GM18858 (cell line): ENCODE results near the gene GGN.
"Not testable (repeated sequence)": the region's sequence is repeated elsewhere in the genome, so short reads cannot be mapped to it uniquely, and the experiment has no call there.

Source experiments
- ATAC-seq: cut with Tn5 transposase; IDR thresholded peaks from one replicate; pipeline ENCODE4 v1.9.1; 2021; ENCODE audit not compliant: unreplicated experiment

Gene GGN

GRCh38 chr19:38412491-38412890 is 24.7 kb upstream of the GGN start:
- no peak for ATAC-seq

GRCh38 chr19:38411898-38412297 is 24.1 kb upstream of the GGN start:
- not testable (repeated sequence) for ATAC-seq

- no peak for ATAC-seq
Observed at GRCh38 chr19:38411041-38411712, 23.3 kb upstream of the GGN start.

DNA sequence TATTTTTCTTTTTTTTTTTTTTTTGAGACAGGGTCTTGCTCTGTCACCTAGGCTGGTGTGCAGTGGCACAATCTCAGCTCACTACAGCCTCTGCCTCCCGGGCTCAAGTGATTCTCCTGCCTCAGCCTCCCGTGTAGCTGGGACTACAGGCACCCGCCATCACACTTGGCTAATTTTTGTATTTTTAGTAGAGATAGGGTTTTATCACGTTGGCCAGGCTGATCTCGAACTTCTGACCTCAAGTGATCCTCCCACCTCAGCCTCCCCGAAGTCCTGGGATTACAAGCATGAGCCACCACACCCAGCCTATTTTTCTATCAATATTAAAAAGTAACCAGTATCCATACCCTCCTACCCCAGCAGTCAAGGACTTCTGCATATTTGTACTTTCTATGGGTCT is 22.6 kb upstream of the GGN start:
- not testable (repeated sequence) for ATAC-seq

DNA sequence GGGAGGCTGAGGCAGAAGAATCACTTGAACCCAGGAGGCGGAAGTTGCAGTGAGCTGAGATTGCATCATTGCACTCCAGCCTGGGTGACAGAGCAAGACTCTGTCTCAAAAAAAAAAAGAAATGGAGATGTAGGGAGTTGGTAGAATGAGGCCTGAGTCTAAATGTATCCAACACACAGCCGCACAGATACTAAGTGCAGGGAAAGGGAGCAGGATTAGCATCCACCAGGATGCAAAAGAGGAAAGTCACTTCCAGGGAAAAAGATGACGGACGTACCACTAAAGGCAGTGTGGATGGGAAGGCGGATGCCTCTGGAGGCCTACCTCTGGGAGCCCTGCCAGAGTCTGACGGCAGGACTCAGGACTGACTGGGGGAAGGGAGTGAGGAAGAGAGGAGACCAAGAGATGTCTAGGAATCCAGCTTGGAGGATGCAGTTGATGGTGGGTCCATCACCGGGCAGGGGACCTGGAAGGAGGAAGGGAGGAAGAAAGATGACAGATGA is 21.8 kb upstream of the GGN start:
- no peak for ATAC-seq

DNA sequence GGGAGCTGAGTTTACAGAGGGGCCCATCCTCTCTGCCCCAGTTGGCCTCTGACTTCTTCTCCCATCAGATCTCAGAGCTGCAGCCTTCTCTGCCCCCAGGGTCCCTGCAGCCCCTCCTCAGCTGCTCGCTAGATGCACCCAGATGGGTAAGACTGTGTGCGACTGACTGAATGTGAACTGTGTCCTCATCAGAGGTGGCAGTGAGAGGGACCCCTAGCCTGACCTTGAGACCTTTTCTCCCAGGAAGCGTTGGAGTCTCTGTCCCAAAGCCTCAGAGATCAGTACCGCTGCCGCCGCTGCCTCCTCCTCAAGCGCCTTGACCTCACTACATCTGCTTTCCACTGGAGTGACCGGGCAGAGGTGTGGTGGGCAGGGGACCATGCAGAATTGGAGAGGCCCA is 17.4 kb upstream of the GGN start:
- ATAC-seq = no peak

DNA sequence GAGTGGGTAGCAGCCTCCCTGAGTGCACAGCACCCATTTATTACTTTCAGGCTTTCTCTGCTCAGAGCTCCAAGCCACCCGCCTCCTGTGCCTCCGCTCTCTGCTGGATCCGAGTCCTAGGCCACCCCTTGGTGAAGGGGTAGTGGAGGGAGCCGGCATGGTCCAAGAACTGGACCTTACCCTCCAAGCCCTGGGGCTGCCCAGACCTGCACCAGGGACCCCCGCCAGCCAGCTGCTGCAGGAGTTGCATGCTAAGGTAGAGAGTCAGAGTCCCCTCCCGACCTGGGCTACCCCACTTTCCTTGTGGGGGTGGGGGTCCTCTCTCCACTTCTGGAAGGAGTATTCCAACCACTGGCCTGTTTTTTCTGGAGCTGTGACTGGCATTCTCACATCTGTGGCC is 17.0 kb upstream of the GGN start:
- ATAC-seq = no peak

GRCh38 chr19:38402967-38403674 is 15.3 kb upstream of the GGN start, which contains the start of gene FAM98C:
Gene FAM98C, plus strand, starts transcription at chr19:38403093. Its CDS starts 61 bp downstream, at chr19:38403154.
- ATAC-seq = peak; percentile 73

GRCh38 chr19:38402623-38402966 is 14.8 kb upstream of the GGN start:
- no peak for ATAC-seq

GRCh38 chr19:38401148-38401547 is 13.3 kb upstream of the GGN start:
- no peak for ATAC-seq

DNA sequence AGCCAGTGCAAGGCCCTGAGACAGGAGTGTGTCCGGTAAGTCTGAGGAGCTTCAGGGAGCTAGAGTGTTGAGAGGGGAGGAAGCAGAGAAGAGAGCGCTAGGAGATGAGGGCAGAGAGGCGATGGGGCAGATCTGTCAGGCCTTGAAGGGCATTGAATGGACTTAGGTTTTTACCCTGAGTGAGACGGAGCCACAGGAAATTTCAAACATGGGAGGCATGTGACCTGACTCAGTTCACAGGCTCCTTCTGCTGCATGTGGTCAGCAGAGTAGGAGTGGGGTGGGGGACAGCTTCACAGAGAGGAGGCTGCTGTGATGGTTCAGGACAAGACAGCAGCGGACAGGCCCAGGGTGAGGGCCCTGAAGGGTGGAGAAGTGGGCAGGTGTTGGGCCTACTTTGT is 12.5 kb upstream of the GGN start:
- no peak for ATAC-seq

DNA sequence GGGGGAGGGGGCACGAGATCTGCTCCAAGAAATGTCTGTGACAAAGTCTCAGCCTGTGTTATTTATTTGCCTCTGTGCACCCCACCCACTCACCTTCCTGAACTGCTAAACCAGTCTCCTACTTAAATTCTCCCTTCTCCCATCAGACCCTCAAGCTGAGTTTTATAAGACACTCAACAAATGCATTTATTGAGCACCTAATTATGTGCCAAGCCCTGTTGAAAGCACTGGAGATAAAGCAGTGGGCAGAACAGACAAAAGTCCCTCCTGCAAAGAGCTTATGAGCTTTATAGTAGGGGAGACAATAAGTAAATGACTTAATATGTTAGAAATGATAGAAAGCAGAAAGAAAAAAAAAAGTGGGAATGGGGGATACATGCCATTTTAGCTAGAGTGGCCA is 11.7 kb upstream of the GGN start:
- ATAC-seq = no peak

- no peak for ATAC-seq
Observed at GRCh38 chr19:38399081-38399480, 11.2 kb upstream of the GGN start.

DNA sequence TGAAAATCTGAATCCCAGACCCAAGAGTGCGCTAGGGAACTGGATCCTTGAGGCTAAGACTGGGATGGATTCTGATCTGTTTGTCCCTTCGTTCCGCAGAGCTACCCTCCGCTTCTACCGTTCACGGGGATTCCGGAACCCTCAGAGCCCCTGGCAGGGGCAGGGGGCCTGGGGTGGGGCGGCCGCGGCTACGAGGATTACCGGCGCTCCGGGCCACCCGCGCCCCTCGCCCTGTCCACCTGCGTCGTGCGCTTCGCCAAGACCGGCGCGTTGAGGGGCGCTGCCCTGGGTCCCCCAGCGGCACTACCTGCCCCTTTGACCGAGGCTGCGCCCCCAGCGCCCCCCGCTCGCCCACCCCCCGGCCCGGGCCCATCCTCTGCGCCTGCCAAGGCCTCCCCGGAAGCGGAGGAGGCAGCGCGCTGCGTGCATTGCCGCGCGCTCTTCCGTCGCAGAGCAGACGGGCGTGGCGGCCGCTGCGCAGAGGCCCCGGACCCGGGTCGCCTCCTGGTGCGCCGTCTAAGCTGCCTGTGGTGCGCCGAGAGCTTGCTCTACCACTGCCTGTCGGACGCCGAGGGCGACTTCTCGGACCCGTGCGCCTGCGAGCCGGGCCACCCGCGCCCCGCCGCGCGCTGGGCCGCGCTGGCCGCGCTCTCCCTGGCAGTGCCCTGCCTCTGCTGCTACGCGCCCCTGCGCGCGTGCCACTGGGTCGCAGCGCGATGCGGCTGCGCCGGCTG is 7.7 kb upstream of the GGN start:
- no peak for ATAC-seq

DNA sequence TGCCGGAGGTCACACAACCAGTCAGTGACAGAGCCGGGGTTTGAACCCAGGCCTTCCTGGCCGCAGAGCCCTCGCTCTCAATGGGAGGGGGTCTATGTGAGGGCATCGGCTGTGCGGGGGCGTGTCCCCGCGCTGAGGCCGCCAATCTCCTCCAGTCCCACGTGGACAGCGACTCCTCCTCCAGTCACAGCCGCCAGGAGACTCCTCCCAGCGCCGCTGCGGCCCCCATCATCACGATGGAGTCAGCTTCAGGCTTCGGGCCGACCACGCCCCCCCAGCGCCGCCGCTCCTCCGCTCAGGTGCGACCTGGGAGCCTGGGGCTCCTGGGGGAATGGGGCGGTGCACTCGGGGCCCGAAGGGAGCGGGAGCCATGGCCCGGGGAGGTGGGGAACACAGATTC is 6.7 kb upstream of the GGN start:
- ATAC-seq = no peak

DNA sequence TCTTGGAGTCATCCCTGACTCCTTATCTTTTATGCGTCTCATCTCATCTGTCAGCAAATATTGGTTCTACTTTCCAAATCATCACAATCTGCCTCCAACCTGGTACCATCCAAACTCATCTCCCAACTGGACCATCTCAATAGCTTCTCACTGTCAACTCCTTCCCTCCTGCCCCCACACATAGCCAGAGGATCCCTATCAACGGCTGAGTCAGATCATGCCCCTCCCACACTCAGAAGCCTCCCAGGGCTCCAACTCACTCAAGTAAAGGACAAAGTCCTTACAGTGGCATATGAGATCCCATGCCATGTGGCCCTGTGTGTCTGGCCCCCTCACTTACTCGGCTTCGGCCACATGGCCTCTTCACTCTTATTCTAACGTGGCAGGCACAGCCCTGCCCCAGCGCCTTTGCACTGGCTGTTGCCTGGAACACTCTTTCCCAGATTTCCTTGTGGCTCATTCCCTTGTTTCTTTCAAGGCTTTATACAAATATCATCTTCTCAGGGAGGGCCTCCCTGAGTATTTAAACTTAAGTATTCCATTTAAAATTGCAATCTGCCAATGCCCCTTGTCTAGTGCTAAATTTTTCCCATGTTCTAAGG is 5.0 kb upstream of the GGN start:
- ATAC-seq = no peak

DNA sequence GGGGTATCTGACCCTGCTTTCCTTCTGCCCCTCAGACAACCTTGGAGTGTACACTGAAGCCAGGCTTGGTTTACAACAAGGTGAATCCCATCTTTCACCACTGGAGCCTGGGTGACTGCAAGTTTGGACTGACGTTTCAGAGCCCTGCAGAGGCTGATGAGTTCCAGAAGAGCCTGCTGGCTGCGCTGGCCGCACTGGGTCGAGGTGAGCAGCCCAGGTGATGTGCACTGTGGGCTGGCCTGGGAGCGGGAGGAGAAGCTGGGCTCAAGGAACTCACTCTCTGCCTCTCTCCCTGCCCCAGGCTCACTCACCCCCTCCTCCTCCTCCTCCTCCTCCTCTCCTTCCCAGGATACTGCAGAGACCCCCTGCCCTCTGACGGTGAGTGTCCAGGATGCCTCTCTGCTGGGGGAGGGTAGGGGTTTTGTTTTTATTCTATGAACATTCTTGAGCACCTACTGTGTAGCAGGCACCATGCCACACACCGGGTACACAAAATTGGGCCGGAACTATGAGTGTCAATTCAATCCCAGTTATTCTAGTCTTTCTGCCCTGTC is 4.2 kb upstream of the GGN start:
- no peak for ATAC-seq

DNA sequence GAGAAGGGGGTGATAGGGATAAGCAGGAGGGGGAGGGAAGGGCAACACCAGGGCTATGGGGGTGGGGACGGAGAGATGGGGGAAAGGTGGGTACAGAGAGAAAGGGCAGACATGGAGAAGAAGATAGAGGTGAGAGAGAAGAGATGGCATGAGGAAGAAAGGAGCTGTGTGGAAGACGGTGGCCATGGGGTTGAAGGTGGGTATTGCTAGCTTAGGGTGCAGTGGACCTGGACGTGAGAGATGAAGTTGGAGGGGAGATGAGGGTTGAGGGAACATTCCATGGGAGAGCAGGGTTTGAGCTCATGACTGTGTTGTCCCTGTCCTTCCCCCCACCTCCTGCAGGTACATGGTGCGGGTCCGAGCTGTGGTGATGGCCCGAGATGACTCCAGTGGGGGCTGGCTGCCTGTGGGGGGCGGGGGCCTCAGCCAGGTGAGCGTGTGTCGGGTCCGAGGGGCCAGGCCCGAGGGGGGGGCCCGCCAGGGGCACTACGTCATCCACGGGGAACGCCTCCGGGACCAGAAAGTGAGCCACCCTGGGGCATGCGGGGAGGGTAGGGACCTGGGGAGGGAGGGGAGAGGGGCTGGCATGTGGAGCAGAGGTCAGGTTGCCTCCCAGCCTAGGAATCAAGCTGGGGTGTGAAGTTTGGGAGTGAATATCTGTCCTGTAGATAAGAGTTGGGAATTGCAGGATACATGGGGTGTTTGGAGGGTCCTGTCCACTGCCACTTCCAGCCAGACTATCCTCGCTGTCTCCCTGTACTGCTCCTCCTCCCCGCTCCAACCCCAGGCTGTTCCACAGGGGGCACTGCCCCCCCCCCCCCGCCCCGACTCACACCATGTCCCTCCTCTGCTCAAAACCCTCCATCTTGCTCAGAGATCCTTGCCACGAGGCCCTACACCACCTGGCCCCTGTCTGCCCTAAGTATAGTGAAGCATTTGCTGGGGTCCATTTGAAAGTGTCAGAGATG is 2.4 kb upstream of the GGN start:
- ATAC-seq = no peak

GRCh38 chr19:38389101-38389925 is 1.5 kb upstream of the GGN start:
- no peak for ATAC-seq
